ENCODE results near the gene CDC27. TPM values are rescaled to one million over a fixed set of nuclear protein-coding genes. Genes with fewer than 3 reads are reported as not detected.

Gene CDC27
- total and polyA plus RNA-seq, 2 of the 4 experiments (the other 2 are of a cell fraction) = 47.7 to 190 TPM

GRCh38 chr17:47209499-47209898, 20.4 kb upstream of the CDC27 start:
- no peak overlapping the region for H3K18ac ChIP-seq (ENCODE audit: low read depth, low read length)
- DNase-seq = no peak
- no peak overlapping the region for H3K27ac ChIP-seq (ENCODE audit: insufficient read depth, low read length)
- H3K4ac ChIP-seq (ENCODE audit: low read depth, low read length) = no peak overlapping the region
- H2AFZ ChIP-seq (replicated peaks; ENCODE audit: low read length, poor library complexity) = no peak overlapping the region
- no peak overlapping the region; the same call in 2 of the 3 replicates for H2BK15ac ChIP-seq (ENCODE audit: low read depth, low read length)
- BruUV-seq (replicated peaks) = no TSS peak
- dilution Hi-C loops (cut with HindIII; ENCODE audit: low sequenced_read_pairs, unreplicated experiment) = no loop called here
- no peak overlapping the region for H3K4me3 ChIP-seq (ENCODE audit: insufficient read depth, low read depth, low read length)
- H4K20me1 ChIP-seq (ENCODE audit: insufficient read depth, low read length) = no peaks in the 10 kb centered on the region
- H3K36me3 ChIP-seq (ENCODE audit: control insufficient read depth, insufficient read depth, low read length) = no peaks in the 10 kb centered on the region
- no peak overlapping the region for H3K9ac ChIP-seq (ENCODE audit: low read depth, low read length)
- H3K14ac ChIP-seq (replicated peaks; ENCODE audit: low read depth, low read length) = no peak overlapping the region
- no peaks in the 10 kb centered on the region for H3K9me3 ChIP-seq (ENCODE audit: control insufficient read depth, insufficient read depth, low read length)
- POLR2A ChIA-PET (ENCODE audit: unreplicated experiment) = no interaction called here
- H2BK20ac ChIP-seq (ENCODE audit: low read depth, low read length) = no peak overlapping the region
- CTCF ChIA-PET = no interaction called here
- no peak overlapping the region for H2AK9ac ChIP-seq (replicated peaks; ENCODE audit: low read depth, low read length, poor library complexity)
- no peak overlapping the region for H2BK120ac ChIP-seq (ENCODE audit: low read depth, low read length)
- H2AK5ac ChIP-seq (ENCODE audit: low read depth, low read length) = no peak overlapping the region
- no peak for ATAC-seq (ENCODE audit: low read depth)
- H3K9me1 ChIP-seq (ENCODE audit: insufficient read depth, low read length) = peaks cover 15% of the 10 kb centered on the region
- no peak overlapping the region for H4K5ac ChIP-seq (ENCODE audit: low read depth, low read length)
- H2BK5ac ChIP-seq (ENCODE audit: low read depth, low read length, poor library complexity, severe bottlenecking) = no peak overlapping the region
- peaks cover 20% of the 10 kb centered on the region for H3K4me1 ChIP-seq (ENCODE audit: control insufficient read depth, insufficient read depth, low read length)
- WGBS, 2 experiments (ENCODE audit: extremely low coverage in 2 of 2, insufficient read length in 1 of 2) = 100% methylated on average over 1 of the region's 3 CpGs; no CpG with 5 or more reads in 1 of the 2 experiments
- no peak overlapping the region for H3K4me2 ChIP-seq (ENCODE audit: low read depth, low read length)
- in situ Hi-C loops (cut with MboI; ENCODE audit: low sequenced_read_pairs) = no loop called here
- intact Hi-C loops (cut with micrococcal nuclease) = no loop called here
- H3K56ac ChIP-seq (ENCODE audit: extremely low read depth, insufficient read depth, low read length) = no peak overlapping the region
- no peak overlapping the region for H4K91ac ChIP-seq (ENCODE audit: insufficient read depth, low read depth, low read length)
- TF ChIP-seq BHLHE40 (IDR thresholded peaks at IDR 0.05; ENCODE audit: low read depth, low read length) (no peak), MAZ (IDR thresholded peaks at IDR 0.05; ENCODE audit: borderline replicate concordance, low read depth, low read length) (no peak), FOS (IDR thresholded peaks at IDR 0.05; ENCODE audit: low read depth, low read length) (no peak), MAFK (IDR thresholded peaks at IDR 0.05; ENCODE audit: low read depth, low read length) (no peak), USF2 (IDR thresholded peaks at IDR 0.05; ENCODE audit: low read depth, low read length) (no peak), RFX5 (IDR thresholded peaks at IDR 0.05; ENCODE audit: low read depth, low read length) (no peak), NFE2L2 (IDR thresholded peaks at IDR 0.05; ENCODE audit: low read depth, low read length) (no peak), CEBPB (IDR thresholded peaks at IDR 0.05; ENCODE audit: low read depth, low read length) (no peak), SMC3 (IDR thresholded peaks at IDR 0.05; ENCODE audit: low read depth, low read length) (no peak), RCOR1 (IDR thresholded peaks at IDR 0.05; ENCODE audit: insufficient replicate concordance, low read length) (no peak), RAD21 (IDR thresholded peaks at IDR 0.05; ENCODE audit: low read length) (no peak)
- H3K79me1 ChIP-seq (ENCODE audit: low read depth in 1 of 2, low read length in 2 of 2) = 0 out of 4 replicates have a peak, but pooled peaks cover 0 to 3% of the 10 kb centered on the region in 2 experiments
- H4K8ac ChIP-seq (ENCODE audit: low read depth in 2 of 2, low read length in 2 of 2) = no peak overlapping the region
- H3K23ac ChIP-seq (ENCODE audit: low read depth, low read length) = no peak overlapping the region
- peaks cover 8% of the 10 kb centered on the region for H3K27me3 ChIP-seq (ENCODE audit: control insufficient read depth, insufficient read depth, low read length)
